B cell (primary cell): ENCODE results near the gene KCNT1.

Experiments
- EZH2 ChIP-seq: IDR thresholded peaks from 2 replicates; pipeline ENCODE4 v1.6.1; 2012; ENCODE audit warnings: borderline replicate concordance, low read depth, mild to moderate bottlenecking, moderate library complexity, low read length; ENCODE audit not compliant: insufficient read depth, poor library complexity, severe bottlenecking
- TF ChIP-seq, protein P1 (sequence below): fragments of 200-600 bp; IDR thresholded peaks from one replicate; pipeline ENCODE4 v1.8.0; 2022; ENCODE audit warnings: antibody characterized with exemption, mild to moderate bottlenecking

DNA sequence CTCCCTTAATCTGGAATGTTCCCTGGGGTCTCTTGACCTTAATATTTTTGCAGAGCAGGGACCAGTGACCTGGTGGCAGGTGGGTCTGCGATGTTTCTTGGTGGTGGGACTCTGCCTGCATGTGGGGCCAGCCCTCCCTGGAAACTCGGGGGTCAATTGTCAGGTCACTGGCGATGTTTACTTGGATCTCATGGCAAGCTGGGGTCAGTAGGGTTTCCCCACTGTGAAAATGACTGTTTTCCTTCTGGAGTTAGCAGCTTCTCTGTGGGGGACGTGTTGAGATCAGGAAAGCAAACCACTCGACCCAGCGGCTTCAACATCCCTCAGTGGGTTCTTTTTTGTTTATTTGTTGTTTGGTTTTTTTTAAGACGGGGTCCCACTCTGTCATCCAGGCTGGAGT is 73.9 kb downstream of the KCNT1 start:
- TF ChIP-seq EZH2: no peak
- TF ChIP-seq, protein P1, sequence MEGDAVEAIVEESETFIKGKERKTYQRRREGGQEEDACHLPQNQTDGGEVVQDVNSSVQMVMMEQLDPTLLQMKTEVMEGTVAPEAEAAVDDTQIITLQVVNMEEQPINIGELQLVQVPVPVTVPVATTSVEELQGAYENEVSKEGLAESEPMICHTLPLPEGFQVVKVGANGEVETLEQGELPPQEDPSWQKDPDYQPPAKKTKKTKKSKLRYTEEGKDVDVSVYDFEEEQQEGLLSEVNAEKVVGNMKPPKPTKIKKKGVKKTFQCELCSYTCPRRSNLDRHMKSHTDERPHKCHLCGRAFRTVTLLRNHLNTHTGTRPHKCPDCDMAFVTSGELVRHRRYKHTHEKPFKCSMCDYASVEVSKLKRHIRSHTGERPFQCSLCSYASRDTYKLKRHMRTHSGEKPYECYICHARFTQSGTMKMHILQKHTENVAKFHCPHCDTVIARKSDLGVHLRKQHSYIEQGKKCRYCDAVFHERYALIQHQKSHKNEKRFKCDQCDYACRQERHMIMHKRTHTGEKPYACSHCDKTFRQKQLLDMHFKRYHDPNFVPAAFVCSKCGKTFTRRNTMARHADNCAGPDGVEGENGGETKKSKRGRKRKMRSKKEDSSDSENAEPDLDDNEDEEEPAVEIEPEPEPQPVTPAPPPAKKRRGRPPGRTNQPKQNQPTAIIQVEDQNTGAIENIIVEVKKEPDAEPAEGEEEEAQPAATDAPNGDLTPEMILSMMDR: no peak
